Spleen (tissue), 11 donors: ENCODE measurements around the gene RAD9A. TPM values are rescaled to one million over a fixed set of nuclear protein-coding genes. Genes with fewer than 3 reads are reported as not detected.

Experiments
- DNase-seq: peaks from one replicate; pipeline ENCODE4 v3.0.0-alpha.2; 2020
- H3K27ac ChIP-seq, 8 donors: fragments of 200-600 bp; sonication (generic) in 7 of 8; 1 replicate in 4 of 8; 2 replicates in 4 of 8; pipeline versions ENCODE4 v1.5.0 to v1.8.0; 2016 to 2021; ENCODE audit warnings: inconsistent platforms in 4 of 8, mild to moderate bottlenecking in 4 of 8, moderate library complexity in 1 of 8
- H3K27me3 ChIP-seq, 7 donors: fragments of 200-600 bp; sonication (generic) in 6 of 7; replicated peaks in 1 of 7; 1 replicate in 4 of 7; 2 replicates in 3 of 7; pipeline versions ENCODE4 v1.5.0 to v1.8.0; 2016 to 2021; ENCODE audit warnings: inconsistent platforms in 3 of 7, mild to moderate bottlenecking in 1 of 7
- H3K36me3 ChIP-seq, 6 donors: fragments of 200-600 bp; sonication (generic) in 5 of 6; 1 replicate in 4 of 6; 2 replicates in 2 of 6; pipeline versions ENCODE4 v1.5.0 to v1.8.0; 2016 to 2021; ENCODE audit warnings: inconsistent platforms in 2 of 6
- H3K4me1 ChIP-seq, 6 donors: fragments of 200-600 bp; sonication (generic) in 5 of 6; 1 replicate in 3 of 6; 2 replicates in 3 of 6; pipeline versions ENCODE4 v1.5.0 to v1.8.0; 2016 to 2021; ENCODE audit warnings: inconsistent platforms in 3 of 6
- H3K4me3 ChIP-seq, 8 donors: fragments of 200-600 bp; sonication (generic) in 7 of 8; 1 replicate in 4 of 8; 2 replicates in 4 of 8; pipeline versions ENCODE4 v1.5.0 to v1.8.0; 2016 to 2021; ENCODE audit warnings: inconsistent platforms in 4 of 8, mild to moderate bottlenecking in 4 of 8, moderate library complexity in 2 of 8
- H3K9me3 ChIP-seq, 8 donors: fragments of 200-600 bp; sonication (generic) in 7 of 8; 1 replicate in 4 of 8; 2 replicates in 4 of 8; pipeline versions ENCODE4 v1.5.0 to v1.8.0; 2016 to 2021; ENCODE audit warnings: inconsistent platforms in 4 of 8
- CTCF ChIP-seq, 11 experiments: fragments of 200-600 bp in 7 of 11; fragments of 450-650 bp in 4 of 11; sonication (generic) in 4 of 11; IDR thresholded peaks in 8 of 11; conservative IDR thresholded peaks in 3 of 11; 1 replicate in 7 of 11; 2 replicates in 4 of 11; pipeline versions ENCODE4 v1.4.0 to v1.8.0; 2016 to 2021; ENCODE audit warnings: antibody characterized with exemption in 11 of 11, inconsistent platforms in 4 of 11, mild to moderate bottlenecking in 1 of 11
- POLR2A ChIP-seq, 3 donors: fragments of 450-650 bp; IDR thresholded peaks; one replicate each; pipeline ENCODE4 v1.5.1; 2017; ENCODE audit warnings: antibody characterized with exemption in 3 of 3, mild to moderate bottlenecking in 1 of 3
- POLR2AphosphoS5 ChIP-seq, 3 donors: sonication (generic); formaldehyde crosslinking; IDR thresholded peaks; one replicate each; pipeline ENCODE4 v1.5.1; 2017; ENCODE audit warnings: antibody characterized with exemption in 3 of 3
- WGBS, 5 donors: extraction: QIAGEN DNeasy Blood & Tissue Kit in 3 of 5; methylation state at CpG; one replicate each; pipeline versions ENCODE4 v1.1.5 to v1.1.7; 2013 to 2018; 5-methylcytosine and 5-hydroxymethylcytosine counted together
- intact Hi-C: fragments of 100-400 bp; cut with DNase I; formaldehyde crosslinking; loops from one replicate; pipeline ENCODE4 v1.15.0; 2023; ENCODE audit warnings: low total_unique reads
- polyA plus RNA-seq, 3 donors: library from polyadenylated mRNA; stranded (reverse); fragments of 200-250 nt; gene quantifications; one replicate each; pipeline ENCODE4 v1.2.1, GENCODE V29; 2013
- total RNA-seq, 7 donors: library from RNA; depleted of rRNA in 3 of 7; stranded (reverse); fragments of >200 nt in 3 of 7; fragmentation: NEBNext Ultra II Directional in 4 of 7; extraction: Animal tissue kit (Norgen Biotek cat#: 25700) in 4 of 7; gene quantifications; one replicate each; pipeline versions ENCODE4 v1.1.0 to v1.2.1, GENCODE V29; 2016 to 2021
- donor health status: healthy with polysubstance abuse.
- donor health status: DM: no; HTN: no; CAD: no; lungs with moderate emphysema.
- donor health status: DM: no; HTN: no; CAD: no.
- donor health status: Bipolar disorder and iron deficiency.
- donor health status: healthy.
- donor health status: DM: no; HTN: no; CAD: no.
- donor health status: DM: yes; HTN: yes; CAD: no.

The RAD9A gene
- total and polyA plus RNA-seq, 10 donors = 18.2 to 44.8 (median 30.1) TPM

GRCh38 chr11:67395555-67396258, 3.9 kb downstream of the RAD9A start:
- no peak for TF ChIP-seq POLR2A (IDR thresholded peaks at IDR 0.05)
- peak in 2 of 3 donors; percentile 4 to 70 for TF ChIP-seq POLR2AphosphoS5 (IDR thresholded peaks at IDR 0.05)
- TF ChIP-seq CTCF (IDR thresholded peaks at IDR 0.05 in 8 of 11, conservative IDR thresholded peaks at IDR 0.05 in 3 of 11) = no peak
- intact Hi-C loops = loop anchor here (5.0 kb wide), 1 partner anchor 112 kb away; the partner anchor contains the start of genes CDK2AP2 and PITPNM1
- Histone ChIP-seq H3K27ac (peak overlapping the region in 1 of 8 donors; percentile 75), H3K4me3 (no peak overlapping the region), H3K4me1 (peaks cover 41 to 92% (median 66%) of the 10 kb centered on the region in 6 donors), H3K27me3 (no peaks in the 10 kb centered on the region), H3K9me3 (no peaks in the 10 kb centered on the region), H3K36me3 (peaks cover 0 to 76% (median 51%) of the 10 kb centered on the region in 6 donors)
- DNase-seq = peak; percentile 75
- 86 to 95% (median 89%) methylated on average over 13 to 19 of the region's 19 CpGs for WGBS, 5 donors

- peaks cover 37 to 92% (median 65%) of the 10 kb centered on the region in 6 donors for H3K4me1 ChIP-seq
- no peak for DNase-seq
- 92 to 97% (median 94%) methylated on average over 7 of the region's 7 CpGs for WGBS, 5 donors
- no peaks in the 10 kb centered on the region for H3K9me3 ChIP-seq
- H3K27ac ChIP-seq = peak overlapping the region in 4 of 8 donors; percentile 37 to 75 (median 58)
- no peak overlapping the region for H3K4me3 ChIP-seq
- no peaks in the 10 kb centered on the region for H3K27me3 ChIP-seq
- intact Hi-C loops = loop anchor here (5.0 kb wide), 1 partner anchor 111 kb away; the partner anchor contains the start of genes CDK2AP2 and PITPNM1
- no peak for TF ChIP-seq POLR2AphosphoS5 (IDR thresholded peaks at IDR 0.05)
- TF ChIP-seq CTCF (IDR thresholded peaks at IDR 0.05 in 8 of 11, conservative IDR thresholded peaks at IDR 0.05 in 3 of 11) = no peak
- TF ChIP-seq POLR2A (IDR thresholded peaks at IDR 0.05) = no peak
- H3K36me3 ChIP-seq = peaks cover 0 to 77% (median 51%) of the 10 kb centered on the region in 6 donors
Measured at GRCh38 chr11:67396259-67396581, 4.4 kb downstream of the RAD9A start.

- TF ChIP-seq CTCF (IDR thresholded peaks at IDR 0.05 in 8 of 11, conservative IDR thresholded peaks at IDR 0.05 in 3 of 11) = no peak
- TF ChIP-seq POLR2AphosphoS5 (IDR thresholded peaks at IDR 0.05) = peak in 2 of 3 donors; percentile 54 to 75
- intact Hi-C loops = loop anchor here (5.0 kb wide), 1 partner anchor 111 kb away; the partner anchor contains the start of genes CDK2AP2 and PITPNM1
- Histone ChIP-seq H3K4me1 (peaks cover 37 to 89% (median 62%) of the 10 kb centered on the region in 6 donors), H3K27ac (peak overlapping the region in 7 of 8 donors; percentile 11 to 75 (median 37)), H3K4me3 (no peak overlapping the region), H3K36me3 (peaks cover 0 to 77% (median 51%) of the 10 kb centered on the region in 6 donors), H3K9me3 (no peaks in the 10 kb centered on the region), H3K27me3 (no peaks in the 10 kb centered on the region)
- 16 to 21% (median 18%) methylated on average over 9 to 13 of the region's 13 CpGs for WGBS, 5 donors
- peak; percentile 75 for DNase-seq
Measured at GRCh38 chr11:67396587-67397389, 5.0 kb downstream of the RAD9A start.
